Endodermal cell (in vitro differentiated cells): Measurements from ENCODE around the gene FBXL7. TPM values are rescaled to one million over a fixed set of nuclear protein-coding genes. Genes with fewer than 3 reads are reported as not detected.

Source experiments
- DNase-seq: peaks from one replicate; pipeline ENCODE4 v3.0.0-alpha.2; 2017
- H3K27ac ChIP-seq: 2 replicates; pipeline ENCODE4 v1.5.1; 2013; ENCODE audit warnings: mild to moderate bottlenecking, low read depth, low read length, moderate library complexity
- H3K27me3 ChIP-seq: 2 replicates; pipeline ENCODE4 v1.6.1; 2013; ENCODE audit warnings: mild to moderate bottlenecking, low read length, moderate library complexity; ENCODE audit not compliant: insufficient read depth, control insufficient read depth, poor library complexity, severe bottlenecking
- H3K36me3 ChIP-seq: 2 replicates; pipeline ENCODE4 v1.7.0; 2013; ENCODE audit warnings: mild to moderate bottlenecking, low read length, moderate library complexity; ENCODE audit not compliant: control insufficient read depth, insufficient read depth
- H3K4me1 ChIP-seq: one replicate; pipeline ENCODE4 v1.7.0; 2013; ENCODE audit warnings: low read length; ENCODE audit not compliant: control insufficient read depth, insufficient read depth
- H3K4me3 ChIP-seq: 2 replicates; pipeline ENCODE4 v1.5.1; 2013; ENCODE audit warnings: mild to moderate bottlenecking, low read length, moderate library complexity
- H3K9ac ChIP-seq: 2 replicates; pipeline ENCODE4 v1.6.1; 2013; ENCODE audit warnings: mild to moderate bottlenecking, low read length, moderate library complexity; ENCODE audit not compliant: poor library complexity, severe bottlenecking; ENCODE audit errors: extremely low read depth
- H3K9me3 ChIP-seq: 2 replicates; pipeline ENCODE4 v1.6.1; 2013; ENCODE audit warnings: mild to moderate bottlenecking, low read length, moderate library complexity; ENCODE audit not compliant: control insufficient read depth
- H3K27ac Mint-ChIP-seq: 2 replicates; pipeline ENCODE4 v1.8.0; 2020; ENCODE audit warnings: mixed read lengths
- H3K27me3 Mint-ChIP-seq: 2 replicates; pipeline ENCODE4 v1.8.0; 2021; ENCODE audit warnings: mild to moderate bottlenecking, mixed read lengths; ENCODE audit not compliant: insufficient read depth
- H3K36me3 Mint-ChIP-seq: 2 replicates; pipeline ENCODE4 v1.8.0; 2020; ENCODE audit warnings: low read depth, mixed read lengths
- H3K4me1 Mint-ChIP-seq: 2 replicates; pipeline ENCODE4 v1.8.0; 2020; ENCODE audit warnings: mixed read lengths
- H3K4me3 Mint-ChIP-seq: 2 replicates; pipeline ENCODE4 v1.8.0; 2020; ENCODE audit warnings: mild to moderate bottlenecking, moderate library complexity, mixed read lengths
- H3K9me3 Mint-ChIP-seq: 2 replicates; pipeline ENCODE4 v1.8.0; 2020; ENCODE audit warnings: mild to moderate bottlenecking, mixed read lengths
- WGBS, 2 experiments: methylation state at CpG; one replicate each; pipeline versions ENCODE4 v1.1.5 to v1.1.7; 2013; ENCODE audit warnings: missing lambda C conversion rate in 2 of 2, mixed read lengths in 1 of 2; ENCODE audit not compliant: insufficient coverage in 1 of 2, insufficient read length in 1 of 2; 5-methylcytosine and 5-hydroxymethylcytosine counted together
- total RNA-seq, 2 donors: library from RNA; stranded (reverse); fragmentation: NEBNext Ultra II Directional in 1 of 2; extraction: Animal tissue kit (Norgen Biotek cat#: 25700) in 1 of 2; gene quantifications; 2 replicates in 1 of 2; 3 replicates in 1 of 2; pipeline ENCODE4 v1.2.1, GENCODE V29; 2021
- TF ChIP-seq, protein P1 (sequence below): fragments of 200-600 bp; sonication (generic); conservative IDR thresholded peaks from 2 replicates; pipeline ENCODE4 v1.5.0; 2021; ENCODE audit warnings: antibody characterized with exemption, mild to moderate bottlenecking

The FBXL7 gene
- total RNA-seq, 2 donors from 2014 or later: 12.9 to 13.2 TPM

GRCh38 chr5:15690611-15691010, 190.6 kb downstream of the FBXL7 start:
- Mint-ChIP-seq H3K9me3 (no peaks in the 10 kb centered on the region), H3K27me3 (no peaks in the 10 kb centered on the region), H3K4me1 (peaks cover 43% of the 10 kb centered on the region), H3K36me3 (no peaks in the 10 kb centered on the region), H3K4me3 (no peak overlapping the region), H3K27ac (no peak overlapping the region)
- Histone ChIP-seq H3K9ac (no peak overlapping the region), H3K27me3 (no peaks in the 10 kb centered on the region), H3K36me3 (no peaks in the 10 kb centered on the region), H3K9me3 (no peaks in the 10 kb centered on the region), H3K4me3 (no peak overlapping the region), H3K27ac (no peak overlapping the region), H3K4me1 (peaks cover 5% of the 10 kb centered on the region)
- TF ChIP-seq, protein P1, sequence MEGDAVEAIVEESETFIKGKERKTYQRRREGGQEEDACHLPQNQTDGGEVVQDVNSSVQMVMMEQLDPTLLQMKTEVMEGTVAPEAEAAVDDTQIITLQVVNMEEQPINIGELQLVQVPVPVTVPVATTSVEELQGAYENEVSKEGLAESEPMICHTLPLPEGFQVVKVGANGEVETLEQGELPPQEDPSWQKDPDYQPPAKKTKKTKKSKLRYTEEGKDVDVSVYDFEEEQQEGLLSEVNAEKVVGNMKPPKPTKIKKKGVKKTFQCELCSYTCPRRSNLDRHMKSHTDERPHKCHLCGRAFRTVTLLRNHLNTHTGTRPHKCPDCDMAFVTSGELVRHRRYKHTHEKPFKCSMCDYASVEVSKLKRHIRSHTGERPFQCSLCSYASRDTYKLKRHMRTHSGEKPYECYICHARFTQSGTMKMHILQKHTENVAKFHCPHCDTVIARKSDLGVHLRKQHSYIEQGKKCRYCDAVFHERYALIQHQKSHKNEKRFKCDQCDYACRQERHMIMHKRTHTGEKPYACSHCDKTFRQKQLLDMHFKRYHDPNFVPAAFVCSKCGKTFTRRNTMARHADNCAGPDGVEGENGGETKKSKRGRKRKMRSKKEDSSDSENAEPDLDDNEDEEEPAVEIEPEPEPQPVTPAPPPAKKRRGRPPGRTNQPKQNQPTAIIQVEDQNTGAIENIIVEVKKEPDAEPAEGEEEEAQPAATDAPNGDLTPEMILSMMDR: no peak
- no peak for DNase-seq
- 100% methylated on average over 1 of the region's 1 CpG; no CpG with 5 or more reads in 1 of the 2 experiments for WGBS, 2 experiments

DNA sequence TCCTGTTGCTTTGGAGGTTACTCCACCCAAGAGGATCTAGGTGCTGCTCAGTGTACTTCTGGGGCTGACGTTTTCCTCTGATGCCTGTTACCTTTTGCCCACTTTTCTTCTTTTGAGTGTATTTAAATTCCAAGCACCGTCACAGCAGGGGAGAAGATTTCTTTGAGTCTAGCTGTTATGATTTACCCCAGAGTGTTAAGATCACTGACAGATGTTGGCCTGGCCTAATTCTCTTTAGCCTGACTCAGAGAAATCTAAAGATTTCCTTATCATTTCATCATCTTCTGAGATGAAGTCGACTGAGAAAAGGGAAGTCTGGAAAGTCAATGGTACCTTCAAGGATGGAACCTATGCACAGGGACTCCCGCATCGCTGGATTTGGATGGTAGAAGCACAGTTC, 191.5 kb downstream of the FBXL7 start:
- no peak overlapping the region for H3K4me3 ChIP-seq
- DNase-seq: no peak
- H3K27me3 Mint-ChIP-seq: no peaks in the 10 kb centered on the region
- 90 to 92% methylated on average over 2 to 5 of the region's 5 CpGs for WGBS, 2 experiments
- no peaks in the 10 kb centered on the region for H3K9me3 Mint-ChIP-seq
- TF ChIP-seq, protein P1: no peak
- H3K4me1 ChIP-seq: no peaks in the 10 kb centered on the region
- H3K36me3 Mint-ChIP-seq: no peaks in the 10 kb centered on the region
- no peak overlapping the region for H3K27ac Mint-ChIP-seq
- H3K27ac ChIP-seq: no peak overlapping the region
- no peaks in the 10 kb centered on the region for H3K36me3 ChIP-seq
- H3K27me3 ChIP-seq: no peaks in the 10 kb centered on the region
- H3K9me3 ChIP-seq: no peaks in the 10 kb centered on the region
- H3K4me1 Mint-ChIP-seq: peaks cover 34% of the 10 kb centered on the region
- H3K9ac ChIP-seq: no peak overlapping the region
- no peak overlapping the region for H3K4me3 Mint-ChIP-seq

DNA sequence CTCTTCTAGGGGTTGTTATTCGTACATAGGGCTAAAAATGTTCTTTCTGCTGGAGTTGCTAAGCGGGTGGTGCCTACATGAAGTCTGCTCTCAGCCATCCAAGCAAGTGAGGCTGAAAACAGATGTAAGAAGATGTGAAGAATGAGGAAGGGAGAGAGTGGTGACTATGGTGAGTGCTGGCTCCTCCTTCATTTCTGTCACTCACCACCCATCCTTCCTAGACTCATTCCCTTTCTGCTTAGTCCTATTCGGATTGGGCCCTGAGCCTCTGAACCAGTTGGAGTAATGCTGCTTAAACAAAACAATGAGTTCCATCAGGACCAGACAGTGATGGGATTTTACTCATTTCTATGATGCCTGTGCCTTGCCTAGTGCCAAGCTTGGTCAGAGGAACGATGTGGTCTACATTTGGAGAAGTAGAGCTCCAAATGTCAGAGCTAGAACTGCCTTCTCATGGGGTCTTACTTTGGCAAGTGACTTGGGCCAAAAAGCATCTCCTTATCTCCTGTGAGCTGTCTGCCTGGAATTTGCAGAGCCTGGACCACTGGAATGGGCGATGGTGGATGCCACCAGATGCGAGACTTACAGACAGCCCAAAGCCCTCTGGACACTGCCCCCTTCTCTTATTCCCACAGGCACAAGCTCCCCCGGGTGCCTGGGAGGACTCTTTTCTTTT, 192.9 kb downstream of the FBXL7 start:
- no peak overlapping the region for H3K4me3 Mint-ChIP-seq
- Histone ChIP-seq H3K4me3 (no peak overlapping the region), H3K27ac (no peak overlapping the region), H3K36me3 (no peaks in the 10 kb centered on the region), H3K9me3 (no peaks in the 10 kb centered on the region), H3K27me3 (no peaks in the 10 kb centered on the region), H3K9ac (no peak overlapping the region), H3K4me1 (no peaks in the 10 kb centered on the region)
- H3K27ac Mint-ChIP-seq: no peak overlapping the region
- TF ChIP-seq, protein P1: no peak
- DNase-seq: no peak
- H3K4me1 Mint-ChIP-seq: peaks cover 26% of the 10 kb centered on the region
- no peaks in the 10 kb centered on the region for H3K9me3 Mint-ChIP-seq
- H3K27me3 Mint-ChIP-seq: no peaks in the 10 kb centered on the region
- 94 to 100% methylated on average over 3 to 7 of the region's 7 CpGs for WGBS, 2 experiments
- H3K36me3 Mint-ChIP-seq: no peaks in the 10 kb centered on the region
